Stimulated activated CD8-positive, alpha-beta memory T cell treated with anti-CD3 and anti-CD28 coated beads, Interleukin-12 subunit alpha, Interleukin-12 subunit beta, amount 100 ng/mL, for 24 hours (primary cell): ENCODE measurements around the gene PAPOLG.
"Not testable (repeated sequence)": the region's sequence is repeated elsewhere in the genome, so short reads cannot be mapped to it uniquely, and the experiment has no call there.

Experiments
- DNase-seq: peaks from one replicate; pipeline ENCODE4 v3.0.0-alpha.2; 2020; ENCODE audit errors: extremely low read depth

Gene PAPOLG

DNA sequence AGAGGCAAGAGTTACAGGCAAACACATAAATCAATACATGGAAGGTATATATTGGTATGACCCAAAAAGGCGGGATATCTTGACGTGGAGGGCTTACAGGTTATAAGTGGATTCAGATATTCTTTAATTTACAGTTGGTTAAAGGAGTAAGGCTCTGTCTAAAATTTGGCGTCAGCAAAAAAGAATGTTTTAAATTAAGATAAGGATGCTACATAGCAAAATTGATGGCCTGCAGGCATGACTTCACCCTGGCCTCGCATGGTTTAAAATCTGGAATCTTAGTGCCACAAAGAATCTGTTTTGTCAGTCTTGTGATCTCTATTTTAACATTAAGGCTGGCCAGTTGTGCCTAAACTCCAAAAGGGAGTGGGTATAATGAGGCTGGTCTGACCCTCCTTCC is 66.9 kb downstream of the PAPOLG start:
- DNase-seq = no peak

DNA sequence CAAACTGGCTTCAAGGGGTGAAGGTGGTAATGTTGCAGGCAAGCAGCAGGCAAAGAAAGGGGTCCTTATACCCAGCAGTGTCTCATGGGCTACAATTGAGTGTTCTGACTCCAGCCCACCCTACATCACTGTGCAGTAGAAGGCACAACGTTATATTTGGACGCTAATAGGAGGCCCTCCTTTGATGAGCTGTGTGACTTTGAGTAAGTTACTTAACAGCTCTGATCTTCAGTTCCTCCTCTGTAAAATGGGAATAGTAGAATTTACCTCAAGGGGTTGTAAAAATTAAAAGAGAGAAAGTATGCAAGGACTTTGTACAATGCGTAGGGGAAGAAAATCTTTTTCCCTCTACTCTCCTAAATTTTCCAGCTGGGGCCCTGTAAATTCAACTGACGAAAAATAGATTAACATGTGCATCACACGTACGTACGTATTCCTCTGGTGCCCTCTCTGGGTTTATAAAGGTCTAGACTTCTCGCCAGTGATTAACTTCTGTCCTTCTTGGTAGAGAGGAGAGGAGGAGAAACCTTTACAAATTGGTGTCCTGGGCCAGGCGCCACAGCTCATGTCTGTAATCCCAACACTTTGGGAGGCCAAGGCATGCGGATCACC is 67.7 kb downstream of the PAPOLG start:
- no peak for DNase-seq

DNA sequence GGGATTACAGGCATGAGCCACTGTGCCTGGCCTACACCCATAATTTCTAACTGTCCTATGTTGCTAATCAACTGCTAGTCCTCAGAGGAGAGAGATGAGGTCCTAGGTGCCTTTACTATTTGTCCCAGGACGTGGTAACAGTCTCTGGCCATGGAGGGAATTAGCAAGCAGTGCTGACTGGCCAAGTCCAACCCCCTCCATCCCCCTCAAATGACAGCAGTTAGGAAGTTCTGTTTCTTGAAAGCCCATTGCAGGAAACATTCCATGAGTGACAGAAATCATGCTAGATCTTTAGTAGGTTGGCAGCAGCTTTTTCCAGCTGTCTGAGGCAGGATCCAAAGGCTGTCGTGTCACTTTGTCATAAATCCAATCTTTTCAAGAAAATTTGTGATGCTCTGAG is 69.6 kb downstream of the PAPOLG start:
- DNase-seq = no peak

DNA sequence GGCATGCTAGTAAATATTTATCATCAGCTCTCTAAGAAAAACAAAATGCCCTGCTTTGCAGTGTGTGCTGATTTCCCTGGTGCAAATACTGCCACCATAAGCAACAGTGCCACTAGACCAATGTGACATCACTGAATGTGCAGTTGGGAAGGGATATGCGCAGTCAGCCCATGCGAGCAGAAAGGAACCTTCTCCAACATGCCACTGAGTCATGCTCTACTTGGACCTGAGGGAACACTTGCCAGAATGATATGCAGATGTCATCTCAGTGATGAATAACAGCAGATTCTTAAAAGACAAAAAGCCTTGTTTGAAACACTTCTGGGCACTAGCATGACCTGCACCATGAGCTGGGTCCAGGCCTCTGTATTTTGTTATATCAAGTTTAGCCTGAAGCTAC is 70.0 kb downstream of the PAPOLG start:
- no peak for DNase-seq

DNA sequence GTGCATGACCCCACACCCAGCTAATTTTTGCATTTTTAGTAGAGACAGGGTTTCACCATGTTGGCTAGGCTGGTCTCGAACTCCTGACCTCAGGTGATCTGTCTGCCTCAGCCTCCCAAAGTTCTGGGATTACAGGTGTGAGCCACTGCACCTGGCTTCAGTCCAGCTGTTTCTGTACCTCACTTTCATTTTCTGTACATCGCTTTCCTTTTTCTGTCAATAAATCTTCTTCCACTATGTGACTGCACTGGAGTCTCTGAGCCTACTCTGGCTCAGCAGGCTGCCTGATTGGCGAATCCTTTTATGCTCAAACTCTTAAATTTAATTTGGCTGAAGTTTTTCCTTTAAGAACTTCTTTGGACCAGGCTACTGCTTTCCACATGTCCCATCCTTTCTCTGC is 70.8 kb downstream of the PAPOLG start:
- not testable (repeated sequence) for DNase-seq

DNA sequence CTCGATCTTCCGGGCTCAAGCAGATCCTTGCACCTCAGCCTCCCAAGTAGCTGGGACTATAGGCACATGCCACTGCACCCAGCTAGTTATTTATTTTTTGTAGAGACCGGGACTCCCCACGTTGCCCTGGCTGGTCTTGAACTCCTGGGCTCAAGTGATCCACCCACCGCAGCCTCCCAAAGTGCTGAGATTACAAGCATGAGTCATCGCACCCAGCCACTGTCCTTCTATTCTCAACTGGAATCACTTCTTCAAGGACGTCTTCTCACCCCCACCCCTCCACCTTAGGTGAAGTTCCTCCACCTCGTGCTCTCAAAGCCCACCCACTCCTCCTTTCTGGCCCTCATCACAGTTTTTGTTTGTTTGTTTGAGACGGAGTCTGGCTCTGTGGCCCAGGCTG is 71.3 kb downstream of the PAPOLG start:
- no peak for DNase-seq

DNA sequence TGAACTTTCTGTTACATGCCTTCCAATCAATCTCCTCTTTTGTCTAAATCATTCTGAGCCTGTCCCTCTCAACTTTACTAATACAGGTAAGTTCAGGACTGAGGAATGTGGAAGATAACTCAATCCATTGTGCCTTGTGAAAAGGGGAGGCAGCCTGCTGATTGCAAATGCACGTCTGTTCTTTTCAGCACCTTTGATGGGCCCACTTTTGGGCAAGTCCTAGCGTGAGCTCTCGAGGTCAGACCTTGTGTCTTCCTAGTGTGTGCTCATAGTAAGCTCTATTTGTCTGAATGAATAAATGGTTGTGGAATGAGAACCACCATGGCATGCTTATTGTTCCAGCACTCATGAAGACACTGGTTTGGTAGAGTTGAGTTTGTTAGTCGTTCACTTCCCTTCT is 74.9 kb downstream of the PAPOLG start:
- no peak for DNase-seq

DNA sequence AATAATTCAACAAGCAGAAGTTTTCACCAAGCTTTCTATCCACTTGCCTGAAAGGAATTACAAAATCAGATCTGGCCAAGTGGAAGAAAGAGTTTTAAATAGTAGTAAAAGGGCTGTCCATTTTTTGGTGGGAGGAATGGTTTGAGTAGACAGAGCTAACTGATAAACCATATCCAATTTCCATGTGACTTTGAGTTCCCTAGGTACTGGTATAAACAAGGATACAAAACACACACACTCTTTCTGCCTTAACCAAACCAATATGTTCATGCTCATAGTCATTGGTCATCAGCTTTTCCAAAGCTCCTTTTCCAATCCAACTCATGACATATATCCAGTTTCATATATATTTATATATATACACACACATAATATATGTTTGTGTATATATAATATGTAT is 75.9 kb downstream of the PAPOLG start:
- DNase-seq = no peak

DNA sequence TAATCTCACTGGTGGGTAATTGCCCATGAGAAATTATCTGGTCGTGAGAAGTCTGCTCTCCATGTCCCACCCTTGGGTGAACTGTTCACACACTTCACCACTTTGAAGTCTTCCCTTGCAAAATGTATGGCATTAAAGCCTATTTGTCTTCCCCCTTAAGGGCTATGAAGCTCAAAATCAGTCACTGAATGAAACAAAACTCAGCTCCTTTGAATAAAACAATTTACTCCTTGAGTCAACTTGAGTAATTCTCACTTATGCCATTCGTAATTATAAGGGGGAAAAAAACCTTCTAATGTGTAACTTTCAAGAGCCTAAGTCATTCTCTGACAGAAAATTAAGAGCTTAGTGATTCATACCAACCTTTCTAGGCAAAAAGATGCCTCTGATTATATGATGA is 76.6 kb downstream of the PAPOLG start:
- no peak for DNase-seq

DNA sequence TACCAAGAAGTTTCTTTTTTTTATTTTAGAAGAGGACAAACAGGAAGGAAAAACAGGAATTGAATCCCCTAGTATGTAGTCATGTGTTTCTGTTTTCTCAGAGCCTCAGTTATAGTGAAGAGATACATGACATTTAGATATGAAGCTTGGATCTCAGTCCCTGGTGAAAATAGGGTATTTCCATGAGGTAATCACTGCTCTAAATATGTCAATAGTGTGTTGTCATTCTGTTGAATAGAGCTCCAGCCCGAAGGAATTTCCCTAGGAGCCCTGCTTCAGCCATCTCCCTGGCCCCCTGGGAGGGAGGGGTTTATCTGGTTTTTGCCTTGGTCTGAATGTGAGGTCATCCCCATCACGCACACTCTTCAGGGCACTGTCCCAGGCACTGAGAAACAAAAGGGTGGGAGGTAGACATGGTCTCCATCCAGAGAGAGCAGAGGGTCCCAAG is 78.2 kb downstream of the PAPOLG start:
- no peak for DNase-seq

DNA sequence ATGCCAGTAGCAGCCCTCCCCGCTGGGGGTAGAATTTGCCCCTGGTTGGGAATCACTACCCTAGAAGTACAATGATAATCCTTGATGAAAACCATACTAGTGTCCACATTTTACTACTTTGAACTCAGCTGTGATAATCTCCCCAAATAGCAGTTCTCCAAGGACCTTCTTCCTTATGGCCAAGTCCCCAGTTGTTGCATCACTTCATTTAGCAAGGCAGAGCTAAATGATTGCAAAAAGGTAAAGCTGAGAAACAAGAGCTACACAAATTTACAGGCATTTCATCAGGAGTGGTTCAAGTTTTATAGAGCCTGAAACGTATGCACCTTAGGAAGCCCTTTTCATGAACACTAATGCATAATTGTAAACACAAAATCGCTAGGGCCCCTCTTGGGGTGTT is 80.4 kb downstream of the PAPOLG start:
- DNase-seq = no peak

DNA sequence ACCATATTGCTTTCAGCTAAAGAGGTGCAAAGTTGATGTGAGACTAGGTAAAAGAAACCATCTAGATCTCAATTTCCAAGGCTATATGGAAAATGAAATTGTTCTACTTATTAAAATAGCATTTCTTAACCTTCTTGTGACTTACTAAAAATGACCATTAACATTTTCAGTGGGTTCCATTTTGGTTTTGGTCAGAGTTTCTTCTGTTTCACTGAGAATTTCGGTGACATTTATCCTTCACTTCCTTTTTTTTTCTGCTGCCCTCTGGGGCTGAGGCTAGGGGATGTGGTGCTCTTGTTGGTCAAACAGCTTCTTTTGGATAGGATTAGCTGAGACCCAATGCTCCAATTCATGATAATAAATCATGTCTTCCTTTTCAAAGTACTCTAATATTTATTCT is 81.1 kb downstream of the PAPOLG start:
- no peak for DNase-seq

DNA sequence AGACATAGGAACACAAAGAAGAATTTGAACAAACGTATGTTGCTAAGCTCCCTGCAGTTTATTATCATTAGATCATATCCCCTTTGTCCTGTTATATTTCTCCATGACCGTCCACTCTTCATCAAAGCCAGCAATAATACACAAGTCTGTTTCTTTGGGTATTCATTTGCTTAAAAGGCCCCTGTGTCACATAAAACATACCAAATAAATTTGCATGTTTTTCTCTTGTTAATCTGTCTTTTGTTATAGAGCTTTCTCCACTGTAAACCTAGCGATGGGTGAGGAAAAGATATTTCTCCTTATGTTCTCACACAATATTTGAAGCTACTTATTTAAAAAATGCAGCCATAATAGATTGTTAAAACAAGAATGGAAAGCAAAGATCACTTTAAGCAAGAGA is 82.4 kb downstream of the PAPOLG start:
- no peak for DNase-seq

DNA sequence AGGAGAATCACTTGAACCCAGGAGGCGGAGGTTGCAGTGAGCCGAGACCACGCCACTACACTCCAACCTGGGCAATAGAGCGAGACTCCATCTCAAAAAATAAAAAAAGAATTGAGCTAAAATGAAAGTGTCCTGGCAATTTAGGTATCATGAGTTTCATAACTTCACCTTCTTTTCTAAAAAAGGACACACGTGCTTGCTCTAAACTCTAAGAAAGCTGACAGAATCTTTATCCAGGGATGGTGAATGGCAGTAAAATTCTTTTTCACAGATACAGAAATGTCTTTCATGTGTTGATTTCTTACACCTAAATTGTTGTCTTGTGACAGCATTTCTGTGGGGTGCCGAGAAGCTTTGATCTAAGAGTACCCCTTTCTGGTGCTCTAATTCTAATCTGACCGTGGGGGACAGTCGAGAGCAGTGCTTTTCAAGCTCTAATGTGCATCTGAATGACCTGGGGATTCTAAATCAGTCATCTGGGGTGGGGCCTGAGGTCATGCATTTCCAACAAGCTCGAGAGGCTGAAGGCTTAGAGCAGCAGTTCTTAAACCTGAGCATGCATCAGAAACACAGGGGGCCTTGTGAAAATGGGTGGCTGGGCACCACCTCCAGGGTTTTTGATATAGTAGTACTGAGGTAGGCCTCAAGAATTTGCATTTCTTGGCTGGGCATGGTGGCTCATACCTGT is 83.2 kb downstream of the PAPOLG start:
- no peak for DNase-seq

DNA sequence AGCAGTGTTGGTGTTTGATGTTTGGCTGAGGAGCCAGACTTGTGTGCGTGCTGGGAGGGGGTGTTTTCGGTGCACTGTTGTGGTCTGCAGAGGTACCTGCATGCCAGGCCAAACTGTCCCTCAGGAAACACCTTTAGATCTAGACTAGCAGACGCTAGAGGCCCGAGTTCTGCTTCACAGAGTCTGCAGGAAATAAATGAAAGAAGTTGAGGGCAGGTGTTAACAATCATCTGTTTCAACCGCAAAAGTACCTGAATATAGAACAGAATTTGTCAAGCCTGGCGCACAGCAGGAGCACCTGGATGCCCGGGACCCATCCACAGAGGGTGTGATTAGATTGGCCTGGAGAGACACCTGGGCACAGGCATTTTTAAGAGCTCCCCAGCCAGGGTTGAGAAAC is 84.8 kb downstream of the PAPOLG start:
- no peak for DNase-seq

DNA sequence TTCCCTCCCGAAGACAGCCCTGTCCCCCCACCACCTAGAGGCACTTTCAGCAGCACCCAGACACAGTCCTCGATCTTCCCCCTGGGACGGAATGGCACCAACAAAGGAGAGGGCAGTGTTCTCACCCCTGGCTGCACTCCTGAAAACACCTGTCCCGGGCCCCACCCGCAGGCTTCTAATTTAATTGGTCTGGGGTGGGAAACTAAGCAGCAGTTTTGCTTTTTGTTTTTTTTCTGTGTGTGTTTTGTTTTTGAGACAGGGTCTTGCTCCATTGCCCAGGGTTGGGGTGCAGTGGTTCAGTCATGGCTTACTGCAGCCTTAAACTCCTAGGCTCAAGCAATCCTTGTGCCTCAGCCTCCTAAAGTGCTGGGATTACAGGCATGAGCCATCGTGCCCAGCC is 86.9 kb downstream of the PAPOLG start:
- DNase-seq = no peak

DNA sequence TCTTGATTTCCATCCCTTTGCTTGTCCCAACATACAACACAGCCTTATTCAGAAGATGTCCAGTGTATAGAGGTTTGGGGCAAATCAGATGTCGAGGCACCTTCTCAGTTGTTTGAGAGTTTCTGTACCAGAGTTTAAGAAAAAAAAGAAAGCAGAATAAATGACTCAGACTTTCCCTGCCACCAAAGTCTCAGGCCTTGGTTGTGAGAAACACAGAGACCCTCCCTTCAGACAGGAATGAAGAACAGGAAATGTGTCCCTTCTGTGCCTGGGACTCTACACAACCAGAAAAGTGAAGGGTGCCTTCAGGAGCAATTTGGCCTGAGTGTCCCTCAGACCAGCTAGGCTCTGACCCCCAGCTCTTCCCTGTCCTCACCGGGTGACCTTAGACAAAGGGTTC is 88.0 kb downstream of the PAPOLG start:
- no peak for DNase-seq

DNA sequence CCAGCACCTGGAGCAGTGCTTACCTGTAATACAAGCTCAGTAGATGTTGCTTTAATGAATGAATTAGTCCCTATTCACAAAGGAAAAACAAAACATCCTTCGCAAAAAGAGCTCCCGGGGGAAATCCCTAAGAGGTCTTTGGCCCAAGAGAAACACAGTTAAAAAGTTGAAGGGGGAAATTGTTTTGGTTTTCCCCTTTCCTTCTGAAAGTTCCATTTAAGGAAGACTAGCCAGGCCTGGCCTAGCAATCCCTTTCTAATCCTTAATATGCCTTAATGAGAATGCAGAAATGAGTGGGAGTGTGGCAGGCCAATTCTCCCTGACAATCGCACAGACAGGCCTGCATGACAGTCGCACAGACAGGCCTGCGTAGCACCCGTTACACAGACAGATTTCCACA is 91.8 kb downstream of the PAPOLG start:
- no peak for DNase-seq
